ENCODE measurements around the gene PCDHGA4. TPM values are rescaled to one million over a fixed set of nuclear protein-coding genes. Genes with fewer than 3 reads are reported as not detected.
"Not testable (repeated sequence)": the region's sequence is repeated elsewhere in the genome, so short reads cannot be mapped to it uniquely, and the experiment has no call there.

Gene PCDHGA4
- 0.48 TPM for total RNA-seq

DNA sequence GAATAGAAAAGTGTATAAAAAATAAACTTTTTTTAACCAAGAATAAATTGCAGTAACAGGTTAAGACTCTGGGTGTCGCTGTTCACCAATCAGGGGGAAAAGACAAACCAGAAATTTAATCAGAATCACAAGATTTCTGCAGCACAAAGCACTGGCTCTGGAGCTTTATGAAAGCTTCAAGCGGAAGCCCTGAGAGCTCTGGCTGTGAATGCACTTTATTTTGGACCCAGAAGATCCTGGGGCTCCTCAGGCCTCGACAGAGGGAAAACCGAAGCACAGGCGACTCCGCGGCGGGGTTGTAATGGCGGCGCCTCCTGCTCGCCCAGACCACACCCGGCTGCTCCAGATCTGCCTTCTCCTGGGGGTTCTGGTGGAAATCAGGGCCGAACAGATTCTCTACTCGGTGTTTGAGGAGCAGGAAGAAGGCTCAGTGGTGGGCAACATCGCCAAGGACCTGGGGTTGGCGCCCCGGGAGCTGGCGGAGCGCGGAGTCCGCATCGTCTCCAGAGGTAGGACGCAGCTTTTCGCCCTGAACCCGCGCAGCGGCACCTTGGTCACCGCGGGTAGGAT is at the start of gene PCDHGA4:
PCDHGA4 (plus strand) TSS at position 122 of the 570 bp plus-strand sequence; CDS start at position 209, 87 bp downstream.
- ATAC-seq = no peak

- ATAC-seq = no peak
Observed at GRCh38 chr5:141306630-141307029, 48.2 kb upstream of the PCDHGA4 start.

GRCh38 chr5:141313711-141314110 is 41.1 kb upstream of the PCDHGA4 start:
- ATAC-seq = no peak

- not testable (repeated sequence) for ATAC-seq
Observed at GRCh38 chr5:141316963-141317362, 37.9 kb upstream of the PCDHGA4 start.

GRCh38 chr5:141319202-141319601 is 35.6 kb upstream of the PCDHGA4 start:
- no peak for ATAC-seq

- ATAC-seq = no peak
Observed at GRCh38 chr5:141319699-141320098, 35.1 kb upstream of the PCDHGA4 start.

GRCh38 chr5:141320225-141321169 is 34.3 kb upstream of the PCDHGA4 start, which contains the start of gene TAF7:
TAF7 (minus strand) TSS chr5:141320784; CDS start chr5:141320044, 740 bp downstream.
- ATAC-seq = peak; percentile 99

- no peak for ATAC-seq
Observed at GRCh38 chr5:141322261-141322660, 32.6 kb upstream of the PCDHGA4 start.

- peak; percentile 78 for ATAC-seq
Observed at GRCh38 chr5:141326088-141326854, 28.6 kb upstream of the PCDHGA4 start.

DNA sequence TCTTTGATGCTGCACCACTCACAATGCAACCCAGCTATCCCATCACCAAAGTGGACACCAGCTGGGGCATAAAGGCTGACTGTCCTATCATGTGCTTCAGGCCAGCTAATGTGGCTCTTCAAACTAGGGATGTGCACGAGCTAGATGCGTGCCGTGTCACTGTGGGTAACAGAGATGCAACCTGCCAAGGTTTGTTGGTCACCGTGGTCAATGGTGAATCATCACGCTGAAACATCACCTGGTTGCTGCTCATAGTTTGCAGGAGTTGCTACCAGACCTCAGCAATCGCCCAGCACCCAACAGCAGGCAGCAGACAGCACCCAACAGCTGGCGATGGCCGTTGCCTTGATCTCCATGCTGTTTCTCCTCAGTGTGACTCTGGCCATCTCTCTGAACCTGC is 26.6 kb upstream of the PCDHGA4 start:
- no peak for ATAC-seq

GRCh38 chr5:141330299-141331080 is 24.3 kb upstream of the PCDHGA4 start, which contains the start of gene PCDHGA1:
PCDHGA1 (plus strand) TSS chr5:141330514.
- ATAC-seq = no peak

DNA sequence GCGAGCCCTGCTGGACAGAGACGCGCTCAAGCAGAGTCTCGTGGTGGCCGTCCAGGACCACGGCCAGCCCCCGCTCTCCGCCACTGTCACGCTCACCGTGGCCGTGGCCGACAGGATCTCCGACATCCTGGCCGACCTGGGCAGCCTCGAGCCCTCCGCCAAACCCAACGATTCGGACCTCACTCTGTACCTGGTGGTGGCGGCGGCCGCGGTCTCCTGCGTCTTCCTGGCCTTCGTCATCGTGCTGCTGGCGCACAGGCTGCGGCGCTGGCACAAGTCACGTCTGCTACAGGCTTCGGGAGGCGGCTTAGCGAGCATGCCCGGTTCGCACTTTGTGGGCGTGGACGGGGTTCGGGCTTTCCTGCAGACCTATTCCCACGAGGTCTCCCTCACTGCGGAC is 22.2 kb upstream of the PCDHGA4 start:
- not testable (repeated sequence) for ATAC-seq

DNA sequence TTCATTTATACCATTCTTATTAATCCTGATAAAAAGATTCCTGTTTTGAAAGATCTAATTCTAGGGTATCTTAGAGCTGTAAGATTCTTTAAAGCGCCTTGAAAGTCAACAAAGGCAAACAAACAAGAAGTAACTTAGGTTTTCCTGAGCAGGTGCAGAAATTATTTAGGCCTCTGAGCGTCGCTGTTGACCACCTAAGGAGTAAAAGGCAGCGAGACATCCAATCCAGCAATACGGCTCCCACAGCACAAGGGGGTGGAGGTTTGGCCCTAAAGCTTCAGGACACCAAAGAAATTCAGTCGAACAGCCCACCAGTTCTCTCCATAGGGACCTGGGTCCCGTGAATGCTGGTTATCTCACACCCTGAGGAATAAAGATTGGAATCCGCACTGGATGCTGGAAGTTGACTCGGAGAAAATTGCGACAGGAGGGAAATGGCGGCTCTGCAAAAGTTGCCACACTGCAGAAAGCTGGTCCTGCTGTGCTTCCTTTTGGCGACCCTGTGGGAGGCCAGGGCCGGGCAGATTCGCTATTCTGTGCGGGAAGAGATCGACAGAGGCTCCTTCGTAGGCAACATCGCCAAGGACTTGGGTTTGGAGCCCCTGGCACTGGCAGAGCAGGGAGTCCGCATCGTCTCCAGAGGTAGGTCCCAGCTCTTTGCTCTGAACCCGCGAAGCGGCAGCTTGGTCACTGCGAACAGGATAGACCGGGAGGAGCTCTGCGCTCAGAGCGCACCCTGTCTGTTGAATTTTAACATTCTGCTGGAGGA is 16.1 kb upstream of the PCDHGA4 start, which contains the start of gene PCDHGA2:
PCDHGA2 (plus strand) TSS at position 223 of the 769 bp plus-strand sequence.
- no peak for ATAC-seq

DNA sequence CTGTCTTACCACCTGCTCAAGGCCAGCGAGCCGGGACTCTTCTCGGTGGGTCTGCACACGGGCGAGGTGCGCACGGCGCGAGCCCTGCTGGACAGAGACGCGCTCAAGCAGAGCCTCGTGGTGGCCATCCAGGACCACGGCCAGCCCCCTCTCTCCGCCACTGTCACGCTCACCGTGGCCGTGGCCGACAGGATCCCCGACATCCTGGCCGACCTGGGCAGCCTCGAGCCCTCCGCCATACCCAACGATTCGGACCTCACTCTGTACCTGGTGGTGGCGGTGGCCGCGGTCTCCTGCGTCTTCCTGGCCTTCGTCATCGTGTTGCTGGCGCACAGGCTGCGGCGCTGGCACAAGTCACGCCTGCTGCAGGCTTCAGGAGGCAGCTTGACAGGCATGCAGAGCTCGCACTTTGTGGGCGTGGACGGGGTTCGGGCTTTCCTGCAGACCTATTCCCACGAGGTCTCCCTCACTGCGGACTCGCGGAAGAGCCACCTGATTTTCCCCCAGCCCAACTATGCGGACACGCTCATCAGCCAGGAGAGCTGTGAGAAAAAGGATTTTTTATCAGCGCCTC is 14.0 kb upstream of the PCDHGA4 start:
- not testable (repeated sequence) for ATAC-seq

DNA sequence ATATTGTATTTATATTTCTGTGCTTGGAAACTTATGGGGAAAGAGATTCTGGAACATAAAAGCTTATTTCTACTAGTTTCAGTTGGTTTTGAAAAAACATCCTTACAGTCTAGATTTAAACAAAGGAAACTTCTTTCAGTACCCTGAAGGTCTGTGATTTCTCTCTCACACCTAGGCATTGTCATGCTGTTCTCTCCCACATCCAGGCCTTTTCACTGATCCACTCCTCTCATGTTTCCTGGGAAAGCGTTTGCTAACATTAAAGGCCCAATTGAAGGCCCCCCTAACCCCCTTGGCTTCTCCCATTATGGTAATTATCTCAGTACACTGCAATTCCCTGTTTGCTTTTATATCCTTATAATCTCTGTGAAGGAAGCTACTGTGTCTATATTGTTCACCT is 12.0 kb upstream of the PCDHGA4 start:
- ATAC-seq = no peak

GRCh38 chr5:141343242-141343952 is 11.4 kb upstream of the PCDHGA4 start, which contains the start of gene PCDHGA3:
PCDHGA3 (plus strand) TSS chr5:141343829; CDS start chr5:141344034, 205 bp downstream.
- ATAC-seq = no peak

DNA sequence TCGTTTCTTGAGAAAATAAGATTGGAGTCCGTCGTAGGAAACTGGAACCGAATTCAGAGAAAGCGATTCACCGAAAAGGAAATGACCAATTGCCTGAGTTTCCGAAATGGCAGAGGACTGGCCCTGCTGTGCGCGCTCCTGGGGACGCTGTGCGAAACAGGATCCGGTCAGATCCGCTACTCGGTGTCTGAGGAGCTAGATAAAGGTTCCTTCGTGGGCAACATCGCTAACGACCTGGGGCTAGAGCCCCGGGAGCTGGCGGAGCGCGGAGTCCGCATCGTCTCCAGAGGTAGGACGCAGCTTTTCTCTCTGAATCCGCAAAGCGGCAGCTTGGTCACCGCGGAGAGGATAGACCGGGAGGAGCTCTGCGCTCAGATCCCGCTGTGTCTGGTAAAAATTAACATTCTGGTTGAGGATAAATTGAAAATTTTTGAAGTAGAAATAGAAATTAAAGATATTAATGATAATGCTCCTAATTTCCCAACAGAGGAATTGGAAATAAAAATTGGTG is 10.8 kb upstream of the PCDHGA4 start:
- ATAC-seq = no peak

DNA sequence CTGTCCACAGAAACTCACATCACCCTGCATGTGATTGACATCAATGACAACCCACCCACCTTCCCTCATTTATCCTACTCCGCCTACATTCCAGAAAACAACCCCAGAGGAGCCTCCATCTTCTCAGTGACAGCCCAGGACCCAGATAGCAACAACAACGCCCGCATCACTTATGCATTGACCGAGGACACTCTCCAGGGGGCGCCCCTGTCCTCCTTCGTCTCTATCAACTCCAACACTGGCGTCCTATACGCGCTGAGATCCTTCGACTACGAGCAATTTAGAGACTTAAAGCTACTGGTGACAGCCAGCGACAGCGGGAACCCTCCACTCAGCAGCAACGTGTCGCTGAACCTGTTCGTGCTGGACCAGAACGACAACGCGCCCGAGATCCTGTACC is 9.5 kb upstream of the PCDHGA4 start:
- no peak for ATAC-seq

DNA sequence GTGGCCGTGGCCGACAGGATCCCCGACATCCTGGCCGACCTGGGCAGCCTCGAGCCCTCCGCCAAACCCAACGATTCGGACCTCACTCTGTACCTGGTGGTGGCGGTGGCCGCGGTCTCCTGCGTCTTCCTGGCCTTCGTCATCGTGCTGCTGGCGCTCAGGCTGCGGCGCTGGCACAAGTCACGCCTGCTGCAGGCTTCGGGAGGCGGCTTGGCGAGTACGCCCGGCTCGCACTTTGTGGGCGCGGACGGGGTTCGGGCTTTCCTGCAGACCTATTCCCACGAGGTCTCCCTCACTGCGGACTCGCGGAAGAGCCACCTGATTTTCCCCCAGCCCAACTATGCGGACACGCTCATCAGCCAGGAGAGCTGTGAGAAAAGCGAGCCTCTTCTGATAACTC is 8.8 kb upstream of the PCDHGA4 start:
- not testable (repeated sequence) for ATAC-seq
